SK-N-SH (cell line): ENCODE measurements around the gene RNGTT. TPM values are rescaled to one million over a fixed set of nuclear protein-coding genes. Genes with fewer than 3 reads are reported as not detected.

Experiments
- CTCF ChIA-PET: fragments of 300-600, 350-600 bp; formaldehyde crosslinking; extraction: SDS; loops from one replicate; lab custom pipeline; 2021; lab: Yijun Ruan, JAX
- POLR2A ChIA-PET: fragments of 350-600 bp; sonication (Branson Sonifier 250); formaldehyde crosslinking; extraction: SDS; loops from one replicate; lab custom pipeline; 2020; ENCODE audit warnings: antibody characterized with exemption, inconsistent platforms; lab: Yijun Ruan, JAX
- DNase-seq: peaks from one replicate; pipeline ENCODE4 v3.0.0; 2012
- H2AFZ ChIP-seq: fragments of 200-600 bp; sonication (generic); 2 replicates; pipeline ENCODE4 v1.8.1; 2016; ENCODE audit warnings: antibody characterized with exemption, mild to moderate bottlenecking, low read depth
- H3F3A ChIP-seq: fragments of 200-600 bp; sonication (generic); replicated peaks from 2 replicates; pipeline ENCODE3; 2016; ENCODE audit warnings: antibody characterized with exemption, mild to moderate bottlenecking; ENCODE audit not compliant: insufficient read depth
- H3K27ac ChIP-seq, 2 experiments: fragments of 200-500 bp in 1 of 2; fragments of 200-600 bp in 1 of 2; sonication (Bioruptor generic) in 1 of 2; sonication (generic), shearing (Covaris generic) in 1 of 2; 2 replicates each; pipeline versions ENCODE4 v1.5.1 to v1.6.1; 2014 to 2016; ENCODE audit warnings: low read depth in 2 of 2, inconsistent platforms in 1 of 2, low read length in 1 of 2, mild to moderate bottlenecking in 1 of 2, mixed read lengths in 1 of 2
- H3K27me3 ChIP-seq: fragments of 200-600 bp; sonication (generic), shearing (Covaris generic); 2 replicates; pipeline ENCODE4 v1.6.1; 2016; ENCODE audit warnings: mixed run types; ENCODE audit not compliant: insufficient read depth
- H3K36me3 ChIP-seq, 2 experiments: fragments of 200-500 bp in 1 of 2; fragments of 200-600 bp in 1 of 2; sonication (Bioruptor generic) in 1 of 2; sonication (generic) in 1 of 2; replicated peaks in 1 of 2; 2 replicates each; pipeline versions ENCODE3 to v1.5.1; 2014 to 2016; ENCODE audit warnings: low read length in 1 of 2, mild to moderate bottlenecking in 1 of 2; ENCODE audit not compliant: insufficient read depth in 2 of 2, control insufficient read depth in 1 of 2
- H3K4me1 ChIP-seq, 2 experiments: fragments of 200-500 bp in 1 of 2; fragments of 200-600 bp in 1 of 2; sonication (Bioruptor generic) in 1 of 2; sonication (generic), shearing (Covaris generic) in 1 of 2; 2 replicates each; pipeline versions ENCODE4 v1.5.1 to v1.6.1; 2014 to 2016; ENCODE audit warnings: low read depth in 1 of 2, low read length in 1 of 2, mixed run types in 1 of 2; ENCODE audit not compliant: insufficient read depth in 2 of 2, control insufficient read depth in 1 of 2
- H3K4me2 ChIP-seq: fragments of 200-600 bp; sonication (generic), shearing (Covaris generic); 2 replicates; pipeline ENCODE4 v1.6.1; 2017; ENCODE audit warnings: mixed run types
- H3K4me3 ChIP-seq, 2 experiments: fragments of 200-500 bp in 1 of 2; fragments of 200-600 bp in 1 of 2; sonication (Bioruptor generic) in 1 of 2; sonication (generic), shearing (Covaris generic) in 1 of 2; 2 replicates each; pipeline versions ENCODE4 v1.5.1 to v1.8.1; 2014 to 2016; ENCODE audit warnings: low read depth in 2 of 2, inconsistent platforms in 1 of 2, low read length in 1 of 2, mild to moderate bottlenecking in 1 of 2, mixed read lengths in 1 of 2, moderate library complexity in 1 of 2
- H3K79me2 ChIP-seq: fragments of 200-600 bp; sonication (generic); 2 replicates; pipeline ENCODE4 v1.8.1; 2017; ENCODE audit warnings: mild to moderate bottlenecking; ENCODE audit not compliant: insufficient read depth
- H3K9ac ChIP-seq: fragments of 200-600 bp; sonication (generic); 2 replicates; pipeline ENCODE4 v1.6.1; 2017; ENCODE audit warnings: mixed run types
- H3K9me2 ChIP-seq: fragments of 200-600 bp; sonication (generic); 2 replicates; pipeline ENCODE4 v1.6.1; 2017; ENCODE audit warnings: mixed run types
- H3K9me3 ChIP-seq: fragments of 200-600 bp; sonication (generic); 2 replicates; pipeline ENCODE4 v1.6.1; 2017; ENCODE audit warnings: mixed run types, mild to moderate bottlenecking, moderate library complexity
- H4K20me1 ChIP-seq: fragments of 200-600 bp; sonication (generic); 2 replicates; pipeline ENCODE4 v1.6.1; 2017; ENCODE audit warnings: mild to moderate bottlenecking, mixed run types; ENCODE audit not compliant: insufficient read depth
- EP300 ChIP-seq, 2 experiments: IDR thresholded peaks; 2 replicates each; pipeline versions ENCODE4 v1.4.0 to v1.6.1; 2012; ENCODE audit warnings: borderline replicate concordance in 1 of 2, low read depth in 1 of 2, low read length in 1 of 2
- EZH2phosphoT487 ChIP-seq: fragments of 200-600 bp; sonication (generic); IDR thresholded peaks from 2 replicates; pipeline ENCODE4 v1.6.1; 2017; ENCODE audit warnings: low read depth, mixed run types, mild to moderate bottlenecking, antibody characterized with exemption, moderate library complexity, borderline replicate concordance
- FOSL2 ChIP-seq: IDR thresholded peaks from 2 replicates; pipeline ENCODE4 v1.4.0; 2012; ENCODE audit warnings: low read depth, mild to moderate bottlenecking, moderate library complexity, borderline replicate concordance
- FOXJ3 ChIP-seq: sonication (generic); formaldehyde crosslinking; IDR thresholded peaks from 2 replicates; pipeline ENCODE4 v1.5.1; 2020; ENCODE audit warnings: mild to moderate bottlenecking, missing genetic modification reagents
- GATA2 ChIP-seq: sonication (generic); formaldehyde crosslinking; IDR thresholded peaks from 2 replicates; pipeline ENCODE4 v1.5.0; 2020; ENCODE audit warnings: mild to moderate bottlenecking, missing genetic modification reagents
- IRF3 ChIP-seq: fragments of 150-350 bp; IDR thresholded peaks from 2 replicates; pipeline ENCODE4 v1.6.1; 2016; ENCODE audit warnings: mild to moderate bottlenecking, low read depth, low read length
- JUND ChIP-seq: IDR thresholded peaks from 2 replicates; pipeline ENCODE4 v1.4.0; 2012
- MEF2A ChIP-seq: IDR thresholded peaks from 2 replicates; pipeline ENCODE4 v1.4.0; 2012; ENCODE audit warnings: low read depth, borderline replicate concordance
- NFIC ChIP-seq: IDR thresholded peaks from 2 replicates; pipeline ENCODE4 v1.4.0; 2012; ENCODE audit warnings: borderline replicate concordance
- NRF1 ChIP-seq: IDR thresholded peaks from 2 replicates; pipeline ENCODE4 v1.6.1; 2012; ENCODE audit warnings: low read depth, mild to moderate bottlenecking, low read length
- PBX3 ChIP-seq: IDR thresholded peaks from 2 replicates; pipeline ENCODE4; 2012
- RCOR1 ChIP-seq: fragments of 150-350 bp; IDR thresholded peaks from 2 replicates; pipeline ENCODE4 v1.6.1; 2017; ENCODE audit warnings: antibody characterized with exemption, low read length
- REST ChIP-seq: IDR thresholded peaks from 2 replicates; pipeline ENCODE4 v1.6.1; 2012; ENCODE audit warnings: mild to moderate bottlenecking, low read depth, low read length, moderate library complexity
- RFX5 ChIP-seq: IDR thresholded peaks from 2 replicates; pipeline ENCODE4 v1.6.1; 2012; ENCODE audit warnings: mild to moderate bottlenecking, improper control_type of control experiment, low read length
- RXRA ChIP-seq: IDR thresholded peaks from 2 replicates; pipeline ENCODE4 v1.4.0; 2012; ENCODE audit warnings: low read depth, mild to moderate bottlenecking, borderline replicate concordance
- SIN3A ChIP-seq: IDR thresholded peaks from 2 replicates; pipeline ENCODE4 v1.6.1; 2012; ENCODE audit warnings: low read depth, mild to moderate bottlenecking, low read length, moderate library complexity, borderline replicate concordance
- SMC3 ChIP-seq: IDR thresholded peaks from 2 replicates; pipeline ENCODE4 v1.6.1; 2012; ENCODE audit warnings: low read depth, low read length, improper control_type of control experiment
- TAF1 ChIP-seq: IDR thresholded peaks from 2 replicates; pipeline ENCODE4 v1.6.1; 2012; ENCODE audit warnings: low read depth, mild to moderate bottlenecking, low read length, moderate library complexity, borderline replicate concordance
- TCF12 ChIP-seq: IDR thresholded peaks from 2 replicates; pipeline ENCODE4 v1.4.0; 2012
- TEAD4 ChIP-seq: IDR thresholded peaks from 2 replicates; pipeline ENCODE4 v1.4.0; 2012; ENCODE audit warnings: mild to moderate bottlenecking, borderline replicate concordance; ENCODE audit not compliant: insufficient read depth
- WGBS: methylation state at CpG from one replicate; pipeline ENCODE4 v1.1.6; 2017; ENCODE audit warnings: low lambda C conversion rate; 5-methylcytosine and 5-hydroxymethylcytosine counted together
- polyA plus RNA-seq, 3 experiments: library from polyadenylated mRNA; depleted of rRNA; stranded (reverse); fragments of >200 nt; gene quantifications; 2 replicates each; pipeline ENCODE4 v1.2.3, GENCODE V29; 2012
- TF ChIP-seq, protein P1 (sequence below): fragments of 200-600 bp; sonication (generic); IDR thresholded peaks from 2 replicates; pipeline ENCODE4 v1.6.1; 2017; ENCODE audit warnings: antibody characterized with exemption, mild to moderate bottlenecking, moderate library complexity
- TF ChIP-seq, protein P2 (sequence below): IDR thresholded peaks from 2 replicates; pipeline ENCODE4 v1.4.0; 2012; ENCODE audit warnings: low read depth, borderline replicate concordance

The RNGTT gene
- polyA plus RNA-seq, 1 of the 3 experiments (the other 2 are of a cell fraction) = 3.3 TPM

DNA sequence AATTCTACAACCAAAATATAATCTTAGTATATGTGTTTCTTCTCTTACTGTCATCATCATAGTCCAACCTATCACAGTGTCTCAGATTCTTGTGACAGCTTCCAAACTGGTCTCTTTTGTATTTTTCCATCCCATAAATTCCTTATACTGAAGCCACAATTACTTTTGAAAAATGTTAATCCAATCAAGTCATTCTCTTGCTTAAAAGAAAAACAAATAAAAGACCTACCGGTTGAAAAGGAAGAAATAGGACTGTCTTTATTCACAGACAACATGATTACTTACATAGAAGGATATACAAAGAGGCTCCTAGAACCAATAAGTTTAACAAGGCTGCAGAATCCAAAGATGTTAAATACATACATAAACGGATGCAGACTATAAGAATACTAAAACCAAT is 339.9 kb downstream of the RNGTT start:
- no peaks in the 10 kb centered on the region for H3K9me3 ChIP-seq
- no peaks in the 10 kb centered on the region for H3K36me3 ChIP-seq
- no peak for DNase-seq
- WGBS = 63% methylated on average over 2 of the region's 2 CpGs
- H3K27ac ChIP-seq = no peak overlapping the region
- no peak overlapping the region for H3K9ac ChIP-seq
- no peaks in the 10 kb centered on the region for H3F3A ChIP-seq
- H3K4me2 ChIP-seq = no peak overlapping the region
- no peaks in the 10 kb centered on the region for H4K20me1 ChIP-seq
- CTCF ChIA-PET = no interaction called here
- H3K4me3 ChIP-seq = no peak overlapping the region
- no peak for TF ChIP-seq FOXJ3 (CRISPR knock-in tag)
- TF ChIP-seq, protein P1, sequence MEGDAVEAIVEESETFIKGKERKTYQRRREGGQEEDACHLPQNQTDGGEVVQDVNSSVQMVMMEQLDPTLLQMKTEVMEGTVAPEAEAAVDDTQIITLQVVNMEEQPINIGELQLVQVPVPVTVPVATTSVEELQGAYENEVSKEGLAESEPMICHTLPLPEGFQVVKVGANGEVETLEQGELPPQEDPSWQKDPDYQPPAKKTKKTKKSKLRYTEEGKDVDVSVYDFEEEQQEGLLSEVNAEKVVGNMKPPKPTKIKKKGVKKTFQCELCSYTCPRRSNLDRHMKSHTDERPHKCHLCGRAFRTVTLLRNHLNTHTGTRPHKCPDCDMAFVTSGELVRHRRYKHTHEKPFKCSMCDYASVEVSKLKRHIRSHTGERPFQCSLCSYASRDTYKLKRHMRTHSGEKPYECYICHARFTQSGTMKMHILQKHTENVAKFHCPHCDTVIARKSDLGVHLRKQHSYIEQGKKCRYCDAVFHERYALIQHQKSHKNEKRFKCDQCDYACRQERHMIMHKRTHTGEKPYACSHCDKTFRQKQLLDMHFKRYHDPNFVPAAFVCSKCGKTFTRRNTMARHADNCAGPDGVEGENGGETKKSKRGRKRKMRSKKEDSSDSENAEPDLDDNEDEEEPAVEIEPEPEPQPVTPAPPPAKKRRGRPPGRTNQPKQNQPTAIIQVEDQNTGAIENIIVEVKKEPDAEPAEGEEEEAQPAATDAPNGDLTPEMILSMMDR = no peak
- TF ChIP-seq RCOR1 = no peak
- no peak for TF ChIP-seq TCF12
- no peak for TF ChIP-seq IRF3
- TF ChIP-seq, protein P2, sequence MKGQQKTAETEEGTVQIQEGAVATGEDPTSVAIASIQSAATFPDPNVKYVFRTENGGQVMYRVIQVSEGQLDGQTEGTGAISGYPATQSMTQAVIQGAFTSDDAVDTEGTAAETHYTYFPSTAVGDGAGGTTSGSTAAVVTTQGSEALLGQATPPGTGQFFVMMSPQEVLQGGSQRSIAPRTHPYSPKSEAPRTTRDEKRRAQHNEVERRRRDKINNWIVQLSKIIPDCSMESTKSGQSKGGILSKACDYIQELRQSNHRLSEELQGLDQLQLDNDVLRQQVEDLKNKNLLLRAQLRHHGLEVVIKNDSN = no peak
- TF ChIP-seq RFX5 = no peak
- no peak for TF ChIP-seq NRF1
- TF ChIP-seq NFIC = no peak
- no peak for TF ChIP-seq MEF2A
- no peak for TF ChIP-seq FOSL2
- no peak for TF ChIP-seq TEAD4
- no peak for TF ChIP-seq SMC3
- no peaks in the 10 kb centered on the region for H3K79me2 ChIP-seq
- no peaks in the 10 kb centered on the region for H3K9me2 ChIP-seq
- H2AFZ ChIP-seq = no peak overlapping the region
- H3K27me3 ChIP-seq = no peaks in the 10 kb centered on the region
- H3K4me1 ChIP-seq = no peaks in the 10 kb centered on the region
- POLR2A ChIA-PET = no interaction called here

DNA sequence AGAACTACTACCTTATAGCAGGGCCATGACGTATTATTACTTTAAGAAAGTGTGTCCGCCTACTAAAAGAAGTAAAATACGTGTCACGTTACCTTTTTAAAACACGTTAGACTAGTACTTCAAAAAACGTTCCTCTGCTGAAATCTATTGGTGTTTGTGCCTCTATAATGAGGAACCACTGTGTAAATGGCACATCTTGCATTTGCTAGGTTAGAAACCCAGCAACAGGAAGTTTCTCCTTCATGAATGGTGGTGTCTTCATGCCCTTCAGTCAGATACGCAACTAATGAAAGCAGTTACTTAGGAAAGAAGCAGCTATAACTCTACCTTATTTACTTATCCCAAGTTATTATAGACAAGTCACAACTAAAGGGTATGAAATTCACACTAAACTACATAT is 343.5 kb downstream of the RNGTT start:
- ChIA-PET CTCF (no interaction called here), POLR2A (no interaction called here)
- Histone ChIP-seq H2AFZ (no peak overlapping the region), H3K36me3 (no peaks in the 10 kb centered on the region), H3K9me3 (no peaks in the 10 kb centered on the region), H3K9ac (no peak overlapping the region), H3K4me3 (no peak overlapping the region), H3K4me1 (no peaks in the 10 kb centered on the region), H3K79me2 (no peaks in the 10 kb centered on the region), H3K9me2 (no peaks in the 10 kb centered on the region), H3K27ac (no peak overlapping the region), H3F3A (no peaks in the 10 kb centered on the region), H3K4me2 (no peak overlapping the region), H4K20me1 (no peaks in the 10 kb centered on the region), H3K27me3 (no peaks in the 10 kb centered on the region)
- no peak for DNase-seq
- WGBS = 97% methylated on average over 7 of the region's 7 CpGs
- TF ChIP-seq SIN3A (no peak), MEF2A (no peak), GATA2 (CRISPR knock-in tag) (no peak), REST (no peak), FOSL2 (no peak), JUND (no peak), TAF1 (no peak), SMC3 (no peak), RXRA (no peak), EZH2phosphoT487 (no peak), PBX3 (no peak), EP300 (IDR thresholded peaks at IDR 0.05; ENCODE audit: borderline replicate concordance in 1 of 2, low read depth in 1 of 2, low read length in 1 of 2) (no peak)
